ENCODE data around the gene SLC35A3.
"Not testable (repeated sequence)": the region's sequence is repeated elsewhere in the genome, so short reads cannot be mapped to it uniquely, and the experiment has no call there.

Gene SLC35A3

DNA sequence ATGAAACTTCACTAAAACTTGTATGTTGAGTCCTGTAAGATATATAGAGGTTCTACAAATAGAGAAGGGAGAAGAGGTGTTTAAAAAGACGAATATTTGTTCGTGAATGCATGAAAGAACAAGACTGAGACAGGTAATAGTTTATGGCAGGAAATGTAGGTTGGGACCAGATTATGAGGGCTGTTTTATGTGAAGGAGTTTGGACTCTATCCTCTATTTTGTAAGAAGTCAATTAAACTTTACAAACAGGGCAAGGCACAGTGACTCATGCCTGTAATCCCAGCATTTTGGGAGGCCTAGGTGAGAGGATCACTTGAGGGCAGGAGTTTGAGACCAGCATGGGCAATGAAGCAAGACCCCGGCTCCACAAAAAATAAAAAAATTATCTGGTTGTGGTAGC, 5.7 kb downstream of the SLC35A3 start:
- no peak for DNase-seq

- DNase-seq, result not testable (repeated sequence)
Measured at GRCh38 chr1:99977326-99977725, 7.5 kb downstream of the SLC35A3 start.

DNA sequence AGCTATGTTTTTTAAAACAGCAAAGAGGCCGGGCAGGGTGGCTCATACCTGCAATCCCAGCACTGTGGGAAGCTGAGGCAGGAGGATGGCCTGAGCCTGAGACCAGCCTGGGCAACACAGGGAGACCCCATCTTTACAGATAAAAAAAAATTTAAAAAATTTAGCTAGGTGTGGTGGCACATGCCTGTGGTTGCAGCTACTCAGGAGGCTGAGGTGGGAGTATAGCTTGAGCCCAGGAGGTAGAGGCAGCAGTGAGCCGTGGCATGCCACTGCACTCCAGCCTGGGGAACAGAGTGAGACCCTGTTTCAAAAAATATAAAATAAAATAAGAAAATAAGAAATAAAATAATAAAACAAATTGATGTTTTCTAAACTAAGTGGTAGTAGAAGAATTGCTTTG, 8.4 kb downstream of the SLC35A3 start:
- no peak for DNase-seq

DNA sequence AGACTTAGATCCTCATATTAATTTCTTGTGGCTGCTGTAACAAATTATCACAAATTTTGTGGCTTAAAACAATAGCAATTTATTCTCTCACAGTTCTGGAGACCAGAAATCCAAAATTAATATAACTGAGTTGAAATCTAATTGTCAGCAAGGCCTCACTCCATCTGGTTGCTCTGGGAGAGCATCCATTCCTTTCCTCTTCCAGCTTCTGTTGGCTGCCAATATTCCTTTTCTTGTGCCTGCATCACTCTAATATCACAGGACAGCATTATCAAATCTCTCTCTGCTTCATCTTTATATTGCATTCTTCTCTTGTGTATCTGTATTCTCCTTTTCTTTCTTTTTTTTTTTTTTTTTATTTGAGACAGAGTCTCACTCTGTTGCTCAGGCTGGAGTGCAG, 9.3 kb downstream of the SLC35A3 start:
- DNase-seq, result no peak

- DNase-seq, result no peak
Measured at GRCh38 chr1:99980928-99981327, 11.1 kb downstream of the SLC35A3 start.

- no peak for DNase-seq
Measured at GRCh38 chr1:99986656-99987225, 16.9 kb downstream of the SLC35A3 start.

DNA sequence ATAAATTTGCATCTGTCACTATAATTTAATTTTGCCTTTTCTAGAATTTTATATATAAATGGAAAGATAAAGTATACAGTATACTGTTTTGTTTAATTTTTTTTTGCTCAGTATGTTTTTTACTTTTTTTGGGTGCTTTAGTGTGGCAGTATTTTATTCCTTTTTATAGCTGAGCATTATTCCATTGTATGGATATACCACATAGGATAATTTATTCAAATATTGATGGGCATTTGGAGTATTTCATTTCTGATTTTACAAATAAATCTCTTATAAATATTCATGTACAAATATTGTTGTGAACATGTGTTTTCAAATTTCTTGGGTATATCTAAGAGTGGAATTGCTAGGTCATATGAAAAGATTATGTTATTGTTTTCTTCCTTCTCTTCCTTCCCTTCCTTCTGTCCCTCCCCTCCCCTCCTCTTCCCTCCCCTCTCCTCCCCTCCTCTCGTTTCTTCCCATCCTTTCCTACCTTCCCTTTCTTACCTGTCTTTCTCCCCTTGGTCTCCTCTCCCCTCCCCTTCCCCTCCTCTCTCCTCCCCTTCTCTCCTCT, 18.5 kb downstream of the SLC35A3 start:
- no peak for DNase-seq

DNA sequence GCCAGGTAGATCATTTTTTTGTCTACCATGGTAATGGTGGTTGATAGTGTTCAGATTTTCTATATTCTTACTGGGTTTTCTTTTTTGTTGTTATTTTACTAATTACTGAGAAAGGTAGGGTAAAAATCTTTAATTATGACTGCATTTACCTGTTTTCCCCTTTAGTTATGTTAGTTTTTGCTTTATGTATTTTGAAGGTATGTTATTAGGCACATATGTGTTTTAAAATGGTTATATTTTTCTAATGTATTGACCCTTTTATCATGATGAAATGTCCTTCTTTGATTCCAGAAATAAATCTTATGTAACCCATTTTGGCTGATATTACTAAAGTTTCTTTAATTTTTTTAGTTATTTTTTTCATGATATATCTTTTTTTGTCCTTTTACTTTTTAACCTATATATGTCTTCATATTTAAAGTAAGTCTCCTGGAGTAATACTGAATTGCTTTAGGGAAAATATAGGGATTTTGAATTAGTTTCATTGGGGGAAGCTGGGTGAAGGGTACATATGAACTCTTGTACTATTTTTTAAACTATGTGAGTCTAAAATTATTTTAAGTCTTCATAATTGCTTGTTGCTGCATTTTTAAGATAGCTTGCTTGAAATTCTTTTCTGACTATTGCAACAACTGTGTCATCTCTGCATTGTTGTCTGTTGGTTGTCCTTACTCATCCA, 22.4 kb downstream of the SLC35A3 start:
- DNase-seq, result no peak

- no peak for DNase-seq
Measured at GRCh38 chr1:99992760-99993467, 23.1 kb downstream of the SLC35A3 start.

DNA sequence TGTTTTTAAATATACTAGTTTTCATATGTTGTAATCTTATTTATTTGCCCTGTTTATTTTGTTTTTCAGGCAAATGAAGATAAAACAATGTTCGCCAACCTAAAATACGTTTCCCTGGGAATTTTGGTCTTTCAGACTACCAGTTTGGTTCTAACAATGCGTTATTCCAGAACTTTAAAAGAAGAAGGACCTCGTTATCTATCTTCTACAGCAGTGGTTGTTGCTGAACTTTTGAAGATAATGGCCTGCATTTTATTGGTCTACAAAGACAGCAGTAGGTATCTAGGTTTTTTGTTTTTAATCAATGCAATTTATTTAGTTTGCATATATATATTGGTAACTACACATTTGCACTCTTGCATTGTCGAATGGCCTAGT, 23.7 kb downstream of the SLC35A3 start:
- no peak for DNase-seq

- no peak for DNase-seq
Measured at GRCh38 chr1:99994496-99994895, 24.7 kb downstream of the SLC35A3 start.

GRCh38 chr1:99996951-99997350, 27.2 kb downstream of the SLC35A3 start:
- DNase-seq, result no peak

- no peak for DNase-seq
Measured at GRCh38 chr1:100001462-100001861, 31.7 kb downstream of the SLC35A3 start.

GRCh38 chr1:100005424-100005823, 35.6 kb downstream of the SLC35A3 start:
- DNase-seq, result no peak

GRCh38 chr1:100006688-100007087, 36.9 kb downstream of the SLC35A3 start:
- DNase-seq, result no peak

DNA sequence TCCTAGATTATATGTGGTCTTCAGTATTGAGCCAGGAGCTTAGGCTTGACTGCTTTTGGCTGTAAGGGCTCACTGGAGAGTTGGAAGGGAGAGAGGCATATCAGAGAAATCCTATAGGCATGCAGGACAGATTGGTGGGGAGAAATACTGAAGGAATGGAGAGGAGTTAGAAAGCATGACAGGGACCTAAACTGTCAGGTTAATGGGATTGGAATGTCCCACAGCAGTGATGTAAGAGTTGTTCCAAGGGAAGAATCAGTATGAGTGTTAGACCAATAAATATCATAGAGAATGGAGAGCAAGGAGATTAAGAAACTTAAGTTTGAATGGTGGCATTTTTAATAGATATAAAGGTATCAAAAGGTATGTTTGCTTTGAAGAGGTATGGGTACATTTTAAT, 39.7 kb downstream of the SLC35A3 start:
- peak; percentile 36 for DNase-seq

DNA sequence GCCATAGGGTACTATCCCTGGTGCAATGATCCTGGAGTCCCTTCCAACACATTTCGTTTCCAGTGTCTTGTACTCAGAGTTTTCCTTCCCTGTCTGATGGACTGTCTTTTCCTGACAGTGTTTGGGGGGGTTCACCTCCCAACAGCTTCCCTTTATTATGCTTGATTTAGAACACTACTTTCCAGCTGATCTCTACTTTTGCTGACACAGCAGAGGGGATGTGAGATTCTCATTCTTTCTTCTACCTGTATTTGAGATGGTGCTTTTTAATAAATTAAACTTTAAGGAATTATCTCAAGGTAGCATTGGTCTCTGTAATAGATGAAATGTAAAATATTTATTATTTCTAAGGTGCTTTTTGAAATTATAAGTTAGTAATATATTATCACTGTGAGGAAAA, 41.0 kb downstream of the SLC35A3 start:
- no peak for DNase-seq

DNA sequence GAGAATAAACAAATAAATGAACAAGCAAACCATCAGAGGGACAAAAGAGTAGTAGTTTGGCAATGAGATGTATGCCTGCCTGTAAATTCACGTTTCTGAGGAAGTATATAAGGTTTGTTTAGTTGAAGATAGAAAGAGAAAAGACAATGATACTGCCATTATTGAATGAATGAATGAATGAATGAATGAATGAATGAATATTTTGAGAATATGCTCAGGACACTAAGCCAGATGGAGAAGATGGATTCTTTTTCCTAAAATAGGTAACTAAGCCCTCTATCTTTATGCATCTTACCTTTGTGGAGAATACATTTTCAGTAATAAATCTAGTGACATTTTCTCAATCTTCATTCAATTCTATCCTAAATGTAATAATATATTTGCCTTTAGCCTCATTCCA, 49.4 kb downstream of the SLC35A3 start:
- no peak for DNase-seq

- DNase-seq, result no peak
Measured at GRCh38 chr1:100023482-100023881, 53.7 kb downstream of the SLC35A3 start.

GRCh38 chr1:100027212-100027611, 57.4 kb downstream of the SLC35A3 start:
- DNase-seq, result no peak

- DNase-seq, result no peak
Measured at GRCh38 chr1:100028765-100029164, 59.0 kb downstream of the SLC35A3 start.

DNA sequence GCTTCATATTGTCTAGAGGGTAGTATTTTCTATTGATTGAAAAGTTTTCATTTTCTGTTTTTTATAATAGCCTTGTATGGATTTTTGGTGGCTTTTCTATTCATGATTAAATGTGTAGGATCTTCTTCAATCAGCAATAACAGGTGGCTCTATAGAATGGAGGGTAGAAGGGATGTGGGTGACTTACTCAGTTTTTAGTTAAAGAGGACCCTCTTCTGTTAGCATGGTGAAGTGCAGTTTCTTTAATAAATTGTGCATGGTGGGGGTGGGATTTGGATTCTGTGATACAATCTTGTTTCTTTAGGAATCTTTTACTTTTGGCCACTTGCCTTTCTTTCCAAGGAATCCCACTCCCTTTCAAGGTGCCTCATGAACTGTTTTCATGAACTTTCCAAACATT, 64.7 kb downstream of the SLC35A3 start:
- peak; percentile 71 for DNase-seq

DNA sequence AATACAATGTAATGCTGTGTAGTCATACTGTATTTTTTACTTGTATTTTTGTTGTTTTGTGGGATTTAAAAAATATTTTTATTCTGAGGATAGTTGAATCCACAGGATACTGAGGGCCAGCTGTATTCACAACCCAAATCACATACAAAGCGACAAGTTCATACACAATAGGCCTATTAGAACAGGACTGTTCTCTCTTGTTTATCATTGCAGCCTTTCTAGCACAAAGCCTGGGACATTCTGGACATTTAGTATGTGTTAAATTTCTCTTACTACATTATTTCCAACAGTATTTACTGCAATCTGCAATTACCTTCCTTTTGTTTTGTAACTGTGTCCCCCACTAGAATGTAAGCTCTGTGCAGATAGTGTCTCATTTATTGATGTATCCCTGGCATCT, 65.4 kb downstream of the SLC35A3 start:
- no peak for DNase-seq
